Left renal pelvis (tissue), 4 donors: ENCODE results near the gene CUBN. TPM values are rescaled to one million over a fixed set of nuclear protein-coding genes. Genes with fewer than 3 reads are reported as not detected.

Experiments used
- DNase-seq, 4 donors: peaks; one replicate each; pipeline ENCODE4 v3.0.0-alpha.2; 2013; ENCODE audit warnings: low read depth in 4 of 4, low spot score in 3 of 4
- polyA plus RNA-seq, 4 donors: library from polyadenylated mRNA; unstranded; fragments of 120-200 nt; gene quantifications; one replicate each; pipeline ENCODE4 v1.2.1, GENCODE V29; 2013; ENCODE audit not compliant: insufficient read length in 4 of 4

CUBN gene
- polyA plus RNA-seq, 4 donors = 5.0 to 248 (median 135) TPM

DNA sequence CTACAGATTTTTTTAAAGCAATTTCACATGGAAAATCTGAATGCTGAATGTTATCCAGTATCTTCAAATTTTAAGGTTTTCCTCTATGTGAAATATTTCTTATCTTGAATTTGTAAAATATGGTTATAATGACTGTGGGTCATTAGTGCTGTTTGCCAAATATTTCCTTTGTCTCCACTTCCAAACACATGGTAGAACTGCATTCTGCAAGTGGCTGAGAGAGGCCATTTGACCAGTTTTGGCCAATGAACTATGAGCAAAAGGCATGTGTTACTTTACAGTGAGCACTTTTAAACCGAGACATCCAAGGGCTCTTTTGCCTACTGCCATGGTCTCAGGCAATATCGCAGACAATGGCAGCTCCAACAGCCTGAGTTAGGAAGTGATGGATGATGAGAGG lies 195.2 kb downstream of the CUBN start:
- DNase-seq = no peak

DNA sequence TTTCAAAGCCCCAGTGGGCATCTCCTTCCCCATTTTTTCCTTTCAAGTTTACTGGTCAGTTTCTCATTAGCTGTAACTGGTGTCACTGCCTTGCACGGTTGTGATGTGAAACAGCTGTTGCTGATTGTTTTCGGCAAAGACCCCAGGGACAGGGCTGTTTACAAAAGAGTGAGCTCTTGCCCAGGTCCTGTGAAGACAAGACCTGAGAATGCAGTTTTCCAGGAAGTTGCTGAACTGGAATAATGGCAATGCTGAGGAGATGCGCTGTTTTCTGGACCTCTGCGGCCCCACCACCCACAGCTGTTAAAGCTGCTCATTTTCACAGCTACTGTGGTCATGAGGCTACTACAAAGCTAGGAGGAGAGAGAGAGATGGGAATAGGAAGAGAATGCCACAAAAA lies 195.8 kb downstream of the CUBN start:
- DNase-seq = no peak

DNA sequence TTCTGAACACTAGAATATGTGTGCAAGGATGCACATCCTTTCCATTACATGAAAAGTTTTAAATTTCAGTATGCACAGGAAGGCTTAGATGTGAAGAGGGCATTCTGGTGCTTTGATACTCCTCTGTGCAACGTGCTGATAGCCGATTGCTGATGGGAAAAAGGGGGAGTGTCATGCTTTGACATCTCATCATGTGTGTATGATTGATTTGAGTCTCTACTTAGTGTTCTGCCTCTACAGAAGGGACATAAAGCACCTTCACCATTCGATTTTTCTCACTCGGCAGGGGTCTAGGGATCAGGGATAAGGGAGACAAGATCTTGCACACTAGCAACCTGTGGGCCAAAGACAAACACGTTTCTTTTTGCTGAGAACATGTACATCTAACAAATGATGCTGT lies 197.7 kb downstream of the CUBN start:
- DNase-seq = no peak

DNA sequence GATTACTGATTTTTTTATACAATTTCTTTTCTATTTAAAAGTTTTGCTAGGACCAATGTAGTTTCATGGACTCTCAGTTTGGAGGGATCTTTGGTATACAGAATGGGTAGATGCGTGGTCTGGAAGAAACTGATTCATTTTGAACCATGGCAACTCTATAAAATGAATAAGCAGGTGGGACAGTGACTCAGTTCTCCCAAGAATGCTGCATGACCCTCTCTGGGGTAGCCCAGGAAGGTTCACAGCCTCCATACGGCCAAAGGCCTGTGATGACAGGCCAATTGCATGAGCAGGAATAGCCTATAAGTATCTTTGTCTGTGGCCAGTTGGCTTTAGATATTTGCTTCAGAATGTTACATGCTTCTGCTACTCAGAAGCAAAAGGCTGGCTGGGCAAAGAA lies 199.1 kb downstream of the CUBN start:
- DNase-seq = no peak

DNA sequence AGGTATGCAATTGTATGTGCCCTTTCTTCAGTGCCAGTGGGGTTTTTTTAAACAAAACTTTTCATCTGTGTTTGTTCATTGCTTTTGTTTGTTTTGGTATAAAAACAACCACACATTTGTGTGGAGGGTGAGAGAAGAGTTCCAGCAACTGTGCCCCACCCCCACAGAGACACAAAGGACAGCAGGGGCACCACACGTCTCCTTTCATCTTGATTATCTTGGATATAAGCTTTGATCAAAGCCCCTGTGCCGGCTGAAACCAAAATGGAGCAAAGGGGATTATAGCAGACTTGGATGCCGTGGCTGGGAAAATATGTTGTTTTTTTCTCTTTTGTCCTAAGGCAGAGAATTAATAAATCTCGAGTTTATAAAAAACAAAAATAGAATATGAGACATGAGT lies 200.5 kb downstream of the CUBN start:
- DNase-seq = no peak

DNA sequence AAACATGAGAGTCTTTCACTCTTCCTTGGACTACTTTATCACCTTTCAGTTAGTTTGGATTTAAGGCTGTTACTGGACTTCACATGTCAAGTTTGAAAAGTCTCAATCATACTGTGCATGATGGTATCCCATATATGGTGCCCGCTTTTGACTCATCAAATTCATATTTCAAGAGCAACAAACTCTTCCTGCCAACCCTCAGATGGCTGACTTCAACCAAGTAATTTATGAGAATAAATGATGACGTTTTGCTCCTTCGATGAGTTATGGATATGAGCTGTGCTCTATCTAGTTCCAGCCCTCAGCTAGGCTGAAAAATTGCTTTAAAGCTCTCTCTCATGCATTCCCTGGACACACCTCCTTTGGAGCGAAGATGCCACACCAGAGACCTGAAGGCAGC lies 202.1 kb downstream of the CUBN start:
- no peak for DNase-seq

DNA sequence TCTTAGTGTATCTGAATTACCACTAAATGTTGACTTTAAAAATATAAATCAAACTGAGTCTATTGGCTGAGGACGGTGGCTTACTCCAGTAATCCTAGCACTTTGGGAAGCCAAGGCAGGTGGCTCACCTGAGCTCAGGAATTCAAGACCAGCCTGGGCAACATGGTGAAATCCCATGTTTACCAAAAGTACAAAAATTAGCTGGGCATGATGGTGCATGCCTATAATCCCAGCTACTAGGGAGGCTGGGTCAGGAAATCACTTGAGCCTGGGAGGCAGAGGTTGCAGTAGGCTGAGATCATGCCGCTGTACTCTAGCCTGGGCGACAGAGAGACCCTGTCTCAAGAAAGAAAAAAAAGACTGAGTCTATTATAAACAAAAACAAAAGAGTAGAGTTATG lies 205.9 kb downstream of the CUBN start:
- no peak for DNase-seq

DNA sequence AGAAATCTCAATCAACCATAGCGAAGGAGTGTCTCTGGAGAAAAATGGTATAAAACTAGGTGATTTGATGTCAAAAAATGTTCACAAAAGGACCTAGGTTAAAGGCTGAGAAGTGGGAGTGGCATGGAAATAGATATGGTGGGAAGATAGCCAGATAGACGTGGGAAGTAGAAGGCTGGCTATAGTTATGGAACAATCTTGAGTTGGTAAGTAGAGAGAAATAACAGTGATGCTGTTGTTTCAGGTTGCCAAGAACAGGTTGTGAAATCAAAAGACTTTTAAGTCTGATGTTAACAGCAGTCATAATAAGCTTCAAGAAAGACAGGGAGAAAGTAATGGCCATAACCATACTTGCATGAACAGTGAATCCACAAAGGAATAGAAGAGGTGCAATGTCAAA lies 206.3 kb downstream of the CUBN start:
- DNase-seq = no peak

DNA sequence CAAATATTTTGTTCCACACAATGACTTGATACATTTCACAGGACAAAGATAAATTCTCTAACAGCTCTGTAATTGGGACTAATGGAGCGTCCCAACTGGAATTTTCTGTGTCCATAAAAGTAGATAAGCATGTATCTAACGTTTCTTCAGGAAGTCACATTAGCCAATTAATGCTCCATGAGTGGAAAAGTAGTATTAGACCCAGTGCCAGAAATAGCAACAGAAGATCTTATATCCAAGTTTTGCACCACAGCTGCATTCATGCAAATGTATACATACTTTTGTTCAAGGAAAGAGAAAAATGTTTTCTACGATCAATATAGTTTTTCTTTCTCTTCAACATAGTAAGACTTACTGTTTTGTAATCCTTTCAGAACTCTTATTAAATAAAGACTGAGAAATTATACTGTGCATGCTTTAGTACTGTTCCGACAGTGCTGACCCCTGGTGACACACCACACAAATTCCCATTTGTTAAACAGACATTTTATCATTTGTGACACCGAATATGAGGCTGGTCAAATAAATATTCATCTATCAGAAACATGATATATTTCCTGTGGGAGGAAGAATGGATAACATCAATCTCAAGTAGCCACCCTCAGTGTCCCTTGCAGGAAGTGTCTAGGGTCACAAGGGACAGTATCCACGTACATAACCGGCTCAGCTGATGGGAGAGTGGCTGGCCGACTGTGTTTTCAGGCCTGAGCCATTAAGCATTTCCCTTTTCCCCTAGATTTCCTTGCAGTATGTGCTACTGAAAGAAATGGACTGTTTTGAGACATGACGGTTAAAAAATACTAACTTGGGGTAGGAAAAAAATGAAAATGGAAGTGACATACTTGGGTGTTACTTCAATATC lies 210.3 kb downstream of the CUBN start:
- DNase-seq = no peak

- no peak for DNase-seq
Measured at GRCh38 chr10:16916496-16916895, 213.1 kb downstream of the CUBN start.

DNA sequence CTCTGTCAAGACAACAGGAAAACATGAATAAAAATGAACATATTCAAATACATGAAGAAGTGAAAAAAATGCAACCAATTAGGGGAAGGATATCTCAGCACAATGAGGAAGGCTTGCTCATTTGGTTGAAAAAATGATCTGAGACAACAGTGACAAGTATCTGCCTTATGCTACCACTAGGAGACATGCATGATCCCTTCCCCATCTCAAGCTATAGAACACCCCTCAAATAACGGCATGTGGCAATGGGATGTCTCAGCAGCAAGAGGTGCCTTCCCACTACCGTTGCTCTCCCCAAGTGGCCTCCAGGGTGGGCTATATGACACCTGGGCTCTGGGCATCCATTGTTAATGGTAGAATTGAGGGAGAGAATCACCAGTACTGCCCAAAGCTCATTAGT lies 214.3 kb downstream of the CUBN start:
- no peak for DNase-seq

GRCh38 chr10:16913266-16913665 lies 216.3 kb downstream of the CUBN start:
- DNase-seq = no peak

DNA sequence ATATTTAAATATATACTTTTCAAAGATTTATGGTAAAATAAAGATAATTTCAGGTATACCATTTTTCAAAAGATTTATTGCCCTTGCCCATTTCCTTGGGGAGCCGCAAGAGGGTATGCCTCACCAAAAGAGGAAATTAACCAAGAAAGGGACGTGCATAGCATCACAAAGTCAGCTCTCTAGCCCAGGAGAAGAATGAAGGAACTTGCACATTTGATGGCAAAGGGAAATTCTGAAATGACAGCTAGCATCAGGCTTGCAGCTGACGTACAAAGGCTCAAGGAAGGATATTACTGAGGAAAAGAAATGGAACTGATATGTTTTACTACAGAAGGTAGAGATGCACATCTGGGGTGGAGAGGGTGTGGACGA lies 218.8 kb downstream of the CUBN start:
- no peak for DNase-seq

DNA sequence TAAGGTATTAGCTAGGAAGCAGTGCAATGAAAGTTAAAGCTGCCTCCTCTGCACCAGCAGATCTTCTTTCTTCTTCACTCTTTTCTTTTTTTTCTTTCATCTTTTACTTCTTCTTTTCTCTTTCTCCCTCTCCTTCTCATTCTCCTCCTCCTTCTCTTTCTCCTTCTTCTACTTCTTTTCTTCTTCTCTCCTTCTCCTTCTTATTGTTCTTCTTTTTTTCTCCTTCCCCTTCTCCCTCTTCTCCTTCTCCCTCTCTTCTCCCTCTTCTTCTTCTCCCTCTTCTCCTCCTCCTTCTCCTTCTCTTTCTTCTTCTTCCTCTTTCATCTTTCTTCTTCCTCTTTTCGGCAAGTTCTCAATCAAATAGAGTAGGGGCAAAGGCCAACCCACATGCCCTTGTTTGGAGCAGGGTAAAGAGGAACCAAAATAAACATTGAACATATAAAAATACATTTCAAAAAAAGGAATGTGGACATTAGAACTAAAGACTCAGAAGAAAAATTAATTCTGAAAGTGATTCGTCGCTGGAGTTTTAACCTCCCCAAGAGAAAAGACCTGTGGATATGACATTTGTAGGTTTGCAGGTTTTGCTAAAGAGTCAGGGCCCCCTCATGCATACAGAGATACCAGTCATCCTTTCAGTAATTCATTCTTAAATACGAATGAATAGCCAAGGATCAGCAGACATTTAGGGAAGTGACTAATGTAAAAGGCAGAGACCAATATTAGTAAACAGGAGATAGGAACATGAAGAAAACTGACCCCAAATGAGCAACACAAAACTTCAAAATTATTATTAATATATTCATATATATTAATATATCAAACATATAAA lies 219.4 kb downstream of the CUBN start:
- DNase-seq = no peak

DNA sequence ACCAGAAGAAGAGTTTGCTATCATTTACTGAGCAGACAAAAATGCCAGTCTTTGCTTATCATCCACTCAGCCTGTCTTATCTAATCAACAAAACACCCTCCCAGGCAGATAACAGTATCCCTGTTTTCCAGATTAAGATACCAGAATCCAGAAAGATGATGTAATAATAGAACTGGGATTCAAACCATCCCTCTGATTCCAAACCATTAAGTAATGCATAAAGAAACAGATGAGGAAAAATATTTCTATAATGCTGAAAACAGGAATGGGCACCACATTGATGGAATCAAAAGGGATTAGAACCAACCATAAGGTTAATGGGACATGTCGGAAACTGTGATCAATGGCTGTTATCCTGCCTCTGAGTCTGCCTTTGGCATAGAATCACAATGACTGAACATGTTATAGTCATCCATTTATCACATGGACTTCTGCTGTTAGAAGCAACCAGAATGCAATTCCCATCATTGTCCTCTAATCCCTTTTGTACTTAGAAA lies 220.3 kb downstream of the CUBN start:
- DNase-seq = no peak

DNA sequence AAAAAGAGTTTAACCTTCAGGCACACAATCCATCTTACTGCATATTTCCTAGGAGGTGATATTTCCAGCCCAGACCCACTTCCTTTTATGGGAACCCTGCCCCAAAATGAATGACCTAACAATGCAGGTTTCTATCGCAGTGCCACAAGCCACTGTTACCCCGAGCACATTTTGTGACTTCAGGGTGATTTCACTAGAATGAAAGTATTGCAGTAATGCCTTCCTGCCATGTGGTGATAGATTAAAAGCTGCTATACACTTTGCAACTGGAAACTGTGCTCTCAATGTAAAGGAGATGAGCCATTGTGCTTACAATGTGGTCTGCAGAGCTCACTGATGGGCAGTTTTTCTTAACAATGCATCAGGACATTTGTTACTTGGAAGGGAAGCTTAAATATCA lies 221.9 kb downstream of the CUBN start:
- no peak for DNase-seq

DNA sequence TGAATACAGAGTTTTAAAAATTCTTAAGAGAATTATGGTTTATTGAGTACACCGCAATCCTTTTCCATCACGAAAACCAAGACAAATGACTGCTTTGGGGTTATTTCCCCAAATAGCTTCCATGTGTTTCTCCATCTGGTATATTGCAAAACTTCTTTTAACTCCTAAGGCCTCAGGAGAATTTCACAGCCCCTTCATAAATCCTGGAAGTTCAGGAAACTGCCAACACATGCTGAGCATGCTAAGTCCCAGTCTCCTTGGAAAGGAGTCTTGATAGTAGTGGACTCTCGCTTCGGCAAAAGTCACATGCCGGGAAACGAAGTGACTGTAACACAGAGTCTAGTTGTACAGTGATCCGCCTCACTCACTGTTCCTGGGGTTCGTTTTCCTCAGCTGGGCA lies 224.3 kb downstream of the CUBN start:
- no peak for DNase-seq

- DNase-seq = no peak
Measured at GRCh38 chr10:16904639-16905061, 225.0 kb downstream of the CUBN start.

GRCh38 chr10:16904049-16904448 lies 225.6 kb downstream of the CUBN start:
- DNase-seq = no peak

DNA sequence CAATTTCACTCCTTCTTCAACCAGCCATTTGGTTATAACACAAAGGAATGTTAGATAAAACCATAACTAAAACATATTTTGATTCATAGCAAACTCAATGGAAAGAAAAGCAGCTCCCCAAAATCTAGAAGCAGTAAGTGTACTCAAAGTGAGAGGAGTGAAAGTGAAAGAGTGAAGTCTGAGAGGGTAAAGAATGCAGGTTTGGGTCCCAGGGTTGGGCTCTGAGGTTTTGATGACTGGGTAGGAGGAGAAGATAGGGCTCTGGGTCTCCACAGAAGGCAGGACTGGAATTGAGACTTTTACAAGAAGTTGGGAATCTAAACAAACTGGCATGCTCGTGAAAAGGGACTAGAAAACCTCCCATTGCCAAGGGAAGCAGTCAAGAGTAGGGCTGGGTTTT lies 227.0 kb downstream of the CUBN start:
- DNase-seq = no peak

DNA sequence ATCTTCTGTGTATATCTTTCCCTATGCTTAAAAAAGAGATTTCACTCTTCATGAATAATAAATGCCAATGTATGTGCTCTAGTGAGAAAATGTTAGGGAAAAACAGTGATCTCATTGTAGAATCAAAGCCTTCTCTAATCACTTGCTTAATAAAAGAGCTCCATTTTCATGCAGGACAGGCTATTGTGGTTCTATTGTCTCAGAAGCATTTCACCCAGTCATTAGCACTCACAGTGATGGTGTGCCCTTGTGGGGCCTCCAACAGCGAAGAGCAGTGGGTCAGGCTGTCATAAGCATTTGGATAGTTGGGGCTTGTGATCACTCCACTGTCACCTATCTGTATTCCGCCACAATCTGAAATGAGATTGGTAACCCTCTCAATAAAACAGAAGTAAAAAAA lies 228.5 kb downstream of the CUBN start:
- DNase-seq = no peak

- no peak for DNase-seq
Measured at GRCh38 chr10:16896993-16897392, 232.6 kb downstream of the CUBN start.
